ENCODE measurements around the gene GMPR.

GRCh38 chr6:16337295-16337975, 99.0 kb downstream of the GMPR start:
- TF ChIP-seq BACH2 (CRISPR knock-in tag; IDR thresholded peaks at IDR 0.05; ENCODE audit: borderline replicate concordance): no peak
- no peak for TF ChIP-seq TOX (CRISPR knock-in tag; IDR thresholded peaks at IDR 0.05; ENCODE audit: borderline replicate concordance)
- TF ChIP-seq CREB5 (CRISPR knock-in tag; IDR thresholded peaks at IDR 0.05; ENCODE audit: low read depth): no peak
- TF ChIP-seq GLIS3 (CRISPR knock-in tag; IDR thresholded peaks at IDR 0.05): no peak
- TF ChIP-seq ZNF70 (CRISPR knock-in tag; IDR thresholded peaks at IDR 0.05): no peak
- TF ChIP-seq PATZ1 (CRISPR knock-in tag; IDR thresholded peaks at IDR 0.05; ENCODE audit: borderline replicate concordance): no peak
